Skin of body (tissue), 2 donors: ENCODE data around the gene MRPL40. TPM values are rescaled to one million over a fixed set of nuclear protein-coding genes. Genes with fewer than 3 reads are reported as not detected.

Source experiments
- DNase-seq: peaks from one replicate; lab custom pipeline; 2025; lab: John Stamatoyannopoulos, UW
- total RNA-seq: library from RNA; depleted of rRNA; stranded (reverse); fragments of >200 nt; gene quantifications from one replicate; pipeline ENCODE4 v1.2.3, GENCODE V29; 2014

Gene MRPL40
- total RNA-seq, 1 donor from 2014 or later, result 13.9 TPM

- DNase-seq, result no peak
These were observed 29.2 kb downstream of the MRPL40 start for GRCh38 chr22:19461506-19461905.

GRCh38 chr22:19463008-19463407, 30.7 kb downstream of the MRPL40 start:
- no peak for DNase-seq

- DNase-seq, result peak; percentile 12
These were observed 31.4 kb downstream of the MRPL40 start for GRCh38 chr22:19463491-19464469.

GRCh38 chr22:19464546-19464945, 32.2 kb downstream of the MRPL40 start:
- DNase-seq, result no peak

- no peak for DNase-seq
These were observed 32.6 kb downstream of the MRPL40 start for GRCh38 chr22:19464975-19465374.

GRCh38 chr22:19466126-19466716, 33.9 kb downstream of the MRPL40 start:
- DNase-seq, result no peak

GRCh38 chr22:19466848-19467752, 34.8 kb downstream of the MRPL40 start:
- DNase-seq, result no peak

- no peak for DNase-seq
These were observed 35.6 kb downstream of the MRPL40 start for GRCh38 chr22:19467912-19468311.

GRCh38 chr22:19469421-19469820, 37.1 kb downstream of the MRPL40 start:
- DNase-seq, result no peak

GRCh38 chr22:19470010-19470409, 37.7 kb downstream of the MRPL40 start:
- no peak for DNase-seq

- no peak for DNase-seq
These were observed 39.2 kb downstream of the MRPL40 start for GRCh38 chr22:19471572-19471971.

GRCh38 chr22:19472233-19472632, 39.9 kb downstream of the MRPL40 start:
- DNase-seq, result no peak

GRCh38 chr22:19473578-19473977, 41.2 kb downstream of the MRPL40 start:
- DNase-seq, result no peak

- DNase-seq, result no peak
These were observed 43.7 kb downstream of the MRPL40 start for GRCh38 chr22:19476023-19476422.

GRCh38 chr22:19477321-19478044, 45.1 kb downstream of the MRPL40 start:
- peak; percentile 34 for DNase-seq

GRCh38 chr22:19478045-19478900, 45.9 kb downstream of the MRPL40 start:
- DNase-seq, result no peak

GRCh38 chr22:19478901-19479354, 46.6 kb downstream of the MRPL40 start, which contains the start of gene UFD1:
Gene UFD1, minus strand, starts transcription at chr22:19479193. Its CDS starts 108 bp downstream, at chr22:19479085.
- no peak for DNase-seq

- peak; percentile 99 for DNase-seq
These were observed 47.2 kb downstream of the MRPL40 start, which contains the start of gene CDC45 for GRCh38 chr22:19479355-19480172. Gene CDC45, plus strand, starts transcription at chr22:19479920. Its CDS starts 49 bp downstream, at chr22:19479969.

GRCh38 chr22:19480173-19480568, 47.8 kb downstream of the MRPL40 start:
- DNase-seq, result no peak
